HepG2 (cell line): ENCODE results near the gene IDH3G. TPM values are rescaled to one million over a fixed set of nuclear protein-coding genes. Genes with fewer than 3 reads are reported as not detected.

Experiments used
- ATAC-seq: fragments of 200-7000 bp; cut with Tn5 transposase; 3 replicates; pipeline ENCODE4 v1.9.1; 2020; ENCODE audit warnings: mild to moderate bottlenecking, moderate library complexity
- BruUV-seq: library from RNA; stranded (reverse); fragments of 400-500 nt; replicated peaks from 2 replicates; lab custom pipeline; 2021; lab: Mats Ljungman, UMichigan
- CTCF ChIA-PET: fragments of 300-600 bp; formaldehyde crosslinking; extraction: SDS; loops from one replicate; lab custom pipeline; 2021; ENCODE audit warnings: low total read pairs, inconsistent platforms, low intra/inter-chr PET ratio; lab: Yijun Ruan, JAX
- POLR2A ChIA-PET: fragments of 350-600 bp; sonication (Branson Sonifier 250); formaldehyde crosslinking; loops from one replicate; lab custom pipeline; 2020; ENCODE audit warnings: antibody characterized with exemption, inconsistent platforms; lab: Yijun Ruan, JAX
- DNase-seq: peaks from one replicate; pipeline ENCODE4 v3.0.0-alpha.2; 2015; ENCODE audit warnings: low spot score
- FAIRE-seq: peaks from 3 replicates; lab custom pipeline; 2011; peaks lifted over from hg19 to GRCh38; lab: Jason Lieb, UNC
- H2AFZ ChIP-seq: one replicate; pipeline ENCODE4 v1.6.1; 2011; ENCODE audit warnings: low read length, inconsistent platforms
- H3K27ac ChIP-seq: fragments of 300-600 bp; 3 replicates; pipeline ENCODE4 v1.8.0; 2011; ENCODE audit warnings: mixed run types, mild to moderate bottlenecking, mixed read lengths, low read length, inconsistent platforms; ENCODE audit not compliant: insufficient read depth; ENCODE audit errors: extremely low read length
- H3K27me3 ChIP-seq, 2 experiments: fragments of 200-600 bp in 1 of 2; 2 replicates in 1 of 2; 3 replicates in 1 of 2; pipeline versions ENCODE4 v1.6.0 to v1.8.0; 2011; ENCODE audit warnings: low read length in 2 of 2, mild to moderate bottlenecking in 2 of 2, moderate library complexity in 2 of 2, inconsistent platforms in 1 of 2; ENCODE audit not compliant: insufficient read depth in 2 of 2, control insufficient read depth in 1 of 2
- H3K36me3 ChIP-seq, 2 experiments: fragments of 200-600 bp in 1 of 2; replicated peaks in 1 of 2; 2 replicates in 1 of 2; 3 replicates in 1 of 2; pipeline versions ENCODE4 v1.5.1 to v1.8.0; 2011; ENCODE audit warnings: low read length in 2 of 2, inconsistent platforms in 1 of 2; ENCODE audit not compliant: insufficient read depth in 2 of 2, control insufficient read depth in 1 of 2
- H3K4me1 ChIP-seq: 2 replicates; pipeline ENCODE4 v1.5.1; 2012; ENCODE audit warnings: low read length, inconsistent platforms; ENCODE audit not compliant: insufficient read depth
- H3K4me2 ChIP-seq: 2 replicates; pipeline ENCODE4 v1.6.0; 2011; ENCODE audit warnings: low read depth, low read length, inconsistent platforms
- H3K4me3 ChIP-seq, 3 experiments: fragments of 200-600 bp in 1 of 3; sonication (generic), shearing (Covaris generic) in 1 of 3; replicated peaks in 1 of 3; 2 replicates each; pipeline ENCODE4 v1.5.1; 2011 to 2016; ENCODE audit warnings: low read length in 3 of 3, inconsistent platforms in 2 of 3, low read depth in 2 of 3, mild to moderate bottlenecking in 2 of 3, control low read depth in 1 of 3, mixed read lengths in 1 of 3; ENCODE audit not compliant: insufficient read depth in 1 of 3
- H3K79me2 ChIP-seq: one replicate; pipeline ENCODE4 v1.6.1; 2011; ENCODE audit warnings: low read length, inconsistent platforms; ENCODE audit not compliant: insufficient read depth
- H3K9ac ChIP-seq: 2 replicates; pipeline ENCODE4 v1.6.0; 2011; ENCODE audit warnings: mild to moderate bottlenecking, low read depth, low read length, inconsistent platforms; ENCODE audit not compliant: insufficient read depth
- H3K9me3 ChIP-seq: 2 replicates; pipeline ENCODE4 v1.5.1; 2012; ENCODE audit warnings: mild to moderate bottlenecking, low read length
- H4K20me1 ChIP-seq: 2 replicates; pipeline ENCODE4 v1.6.0; 2011; ENCODE audit warnings: inconsistent platforms, mild to moderate bottlenecking, low read length, moderate library complexity; ENCODE audit not compliant: insufficient read depth
- CEBPG ChIP-seq: IDR thresholded peaks from 2 replicates; pipeline ENCODE4 v1.6.1; 2016
- GATAD2A ChIP-seq: IDR thresholded peaks from 2 replicates; pipeline ENCODE4 v1.6.1; 2016
- KLF13 ChIP-seq: sonication (generic); formaldehyde crosslinking; IDR thresholded peaks from 2 replicates; pipeline ENCODE4 v1.4.0; 2020; ENCODE audit warnings: mild to moderate bottlenecking, missing genetic modification reagents
- KLF16 ChIP-seq, 2 experiments: sonication (generic) in 1 of 2; formaldehyde crosslinking in 1 of 2; IDR thresholded peaks; 2 replicates each; pipeline versions ENCODE4 v1.6.1 to v1.8.0; 2016 to 2023; ENCODE audit warnings: missing genetic modification reagents in 2 of 2, missing compliant biosample characterization in 1 of 2
- RBFOX2 ChIP-seq: fragments of 200-400 bp; formaldehyde crosslinking; IDR thresholded peaks from 2 replicates; pipeline ENCODE4 v1.6.1; 2017; ENCODE audit warnings: low read depth, mild to moderate bottlenecking, low read length
- SMAD9 ChIP-seq: sonication (generic); formaldehyde crosslinking; IDR thresholded peaks from 2 replicates; pipeline ENCODE4 v1.5.1; 2020; ENCODE audit warnings: mild to moderate bottlenecking, missing genetic modification reagents
- SMC3 ChIP-seq: IDR thresholded peaks from 2 replicates; pipeline ENCODE4 v1.6.1; 2011; ENCODE audit warnings: low read length, improper control_type of control experiment
- TGIF2 ChIP-seq: IDR thresholded peaks from 2 replicates; pipeline ENCODE4 v1.6.1; 2016; ENCODE audit warnings: control low read depth, missing compliant biosample characterization
- YY1 ChIP-seq: IDR thresholded peaks from 2 replicates; pipeline ENCODE4 v1.6.1; 2011; ENCODE audit warnings: low read length, low read depth, moderate library complexity, mild to moderate bottlenecking; ENCODE audit not compliant: insufficient read depth, insufficient replicate concordance
- ZBED4 ChIP-seq: sonication (generic); formaldehyde crosslinking; IDR thresholded peaks from 2 replicates; pipeline ENCODE4 v1.4.0; 2020; ENCODE audit warnings: missing genetic modification reagents, borderline replicate concordance
- ZBTB39 ChIP-seq: sonication (generic); formaldehyde crosslinking; IDR thresholded peaks from 2 replicates; pipeline ENCODE4 v1.5.0; 2020; ENCODE audit warnings: missing genetic modification reagents
- ZFP37 ChIP-seq: sonication (generic); formaldehyde crosslinking; IDR thresholded peaks from 2 replicates; pipeline ENCODE4 v1.4.0; 2020; ENCODE audit warnings: missing genetic modification reagents, borderline replicate concordance
- ZNF335 ChIP-seq: sonication (generic); formaldehyde crosslinking; IDR thresholded peaks from 2 replicates; pipeline ENCODE4 v1.4.0; 2020; ENCODE audit warnings: missing genetic modification reagents
- ZNF557 ChIP-seq: sonication (generic); formaldehyde crosslinking; IDR thresholded peaks from 2 replicates; pipeline ENCODE4 v1.4.0; 2020; ENCODE audit warnings: missing genetic modification reagents
- ZNF703 ChIP-seq: sonication (generic); formaldehyde crosslinking; IDR thresholded peaks from 2 replicates; pipeline ENCODE4 v1.5.1; 2020; ENCODE audit warnings: missing genetic modification reagents, mild to moderate bottlenecking, moderate library complexity, borderline replicate concordance
- ZNF766 ChIP-seq: sonication (generic); formaldehyde crosslinking; IDR thresholded peaks from 2 replicates; pipeline ENCODE4 v1.5.0; 2020; ENCODE audit warnings: missing genetic modification reagents, borderline replicate concordance
- ZNF883 ChIP-seq: sonication (generic); formaldehyde crosslinking; IDR thresholded peaks from 2 replicates; pipeline ENCODE4 v1.5.1; 2020; ENCODE audit warnings: mild to moderate bottlenecking, missing genetic modification reagents; ENCODE audit errors: not compliant biosample characterization
- ZUFSP ChIP-seq: sonication (generic); formaldehyde crosslinking; IDR thresholded peaks from 2 replicates; pipeline ENCODE4 v1.9.0; 2021; ENCODE audit warnings: missing genetic modification reagents, mild to moderate bottlenecking, borderline replicate concordance
- WGBS: methylation state at CpG from one replicate; pipeline ENCODE4 v1.1.6; 2017; ENCODE audit warnings: low lambda C conversion rate; 5-methylcytosine and 5-hydroxymethylcytosine counted together
- in situ Hi-C: cut with HindIII; loops from 2 replicates; pipeline ENCODE4 v1.10.0; 2017; ENCODE audit warnings: low pct_unique_long_range_greater_than_20kb; ENCODE audit not compliant: extremely low pct_ligation_motif_present
- intact Hi-C: fragments of 100-400 bp; cut with micrococcal nuclease; formaldehyde crosslinking; loops from one replicate; pipeline ENCODE4 v1.10.0; 2022; ENCODE audit not compliant: unreplicated experiment
- polyA plus RNA-seq, 8 experiments: library from polyadenylated mRNA; depleted of rRNA in 3 of 8; stranded (reverse) in 7 of 8; unstranded in 1 of 8; fragments of >200 nt; fragmentation: Illumina TruSeq in 4 of 8; extraction: Trizol in 4 of 8; gene quantifications; 2 replicates each; pipeline versions ENCODE4 v1.2.1 to v1.2.3, GENCODE V29; 2011 to 2016; ENCODE audit warnings: low read depth in 4 of 8, missing spikeins in 1 of 8, mixed read lengths in 1 of 8; ENCODE audit not compliant: insufficient read depth in 1 of 8
- total RNA-seq, 5 experiments: library from RNA; depleted of rRNA; stranded (reverse); fragments of >200 nt; fragmentation: Illumina TruSeq; extraction: Trizol; gene quantifications; 2 replicates each; pipeline ENCODE4 v1.2.3, GENCODE V29; 2016; ENCODE audit warnings: low read depth in 1 of 5

The IDH3G gene
- total and polyA plus RNA-seq, 2 of the 13 experiments (the other 11 are each of a cell fraction or from before 2014, with no cell fraction given): 18.7 to 35.5 TPM

GRCh38 chrX:153773741-153774575 is 20.2 kb downstream of the IDH3G start:
- ChIA-PET POLR2A (no interaction called here), CTCF (no interaction called here)
- in situ Hi-C loops: no loop called here
- Histone ChIP-seq H3K36me3 (no peaks in the 10 kb centered on the region), H3K4me3 (no peak overlapping the region), H3K27me3 (no peaks in the 10 kb centered on the region), H3K4me1 (no peaks in the 10 kb centered on the region), H3K4me2 (no peak overlapping the region), H3K9ac (no peak overlapping the region), H2AFZ (no peak overlapping the region), H3K27ac (no peak overlapping the region), H3K79me2 (no peaks in the 10 kb centered on the region), H4K20me1 (no peaks in the 10 kb centered on the region), H3K9me3 (no peaks in the 10 kb centered on the region)
- DNase-seq (no peak), ATAC-seq (no peak), FAIRE-seq (no peak)
- no TSS peak for BruUV-seq
- intact Hi-C loops: no loop called here
- WGBS: no CpG with 5 or more reads among the region's 48 CpGs
- TF ChIP-seq ZUFSP (no peak), RBFOX2 (no peak), ZBTB39 (CRISPR knock-in tag) (no peak), GATAD2A (CRISPR knock-in tag) (no peak), KLF13 (CRISPR knock-in tag) (no peak), ZNF703 (no peak), ZNF335 (CRISPR knock-in tag) (no peak), ZNF766 (CRISPR knock-in tag) (no peak), ZNF883 (CRISPR knock-in tag) (no peak), CEBPG (CRISPR knock-in tag) (no peak), SMAD9 (CRISPR knock-in tag) (no peak), ZBED4 (CRISPR knock-in tag) (no peak), ZFP37 (no peak), ZNF557 (CRISPR knock-in tag) (no peak), YY1 (no peak), KLF16 (CRISPR knock-in tag; IDR thresholded peaks at IDR 0.05) (no peak), TGIF2 (CRISPR knock-in tag) (no peak), SMC3 (no peak)
